ENCODE measurements around the gene AGBL1.

DNA sequence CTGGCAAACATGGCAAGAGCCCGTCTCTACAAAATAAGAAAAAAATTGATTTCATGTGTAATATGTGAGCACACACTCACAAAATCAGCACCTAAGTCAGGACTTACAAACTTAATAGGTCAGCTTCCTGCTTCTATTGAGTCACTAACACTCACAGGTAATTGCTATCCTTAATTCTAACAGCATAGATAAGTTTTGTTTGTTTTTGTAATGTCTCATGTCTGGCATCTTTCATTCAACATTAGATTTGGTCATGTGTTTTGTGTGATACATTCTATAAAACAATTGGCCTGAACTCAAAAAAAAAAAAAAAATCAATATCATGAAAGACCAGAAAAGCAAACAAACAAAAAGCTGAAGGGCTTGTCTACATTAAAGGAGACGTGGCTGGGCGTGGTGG is 564.7 kb downstream of the AGBL1 start:
- TF ChIP-seq, protein P1, sequence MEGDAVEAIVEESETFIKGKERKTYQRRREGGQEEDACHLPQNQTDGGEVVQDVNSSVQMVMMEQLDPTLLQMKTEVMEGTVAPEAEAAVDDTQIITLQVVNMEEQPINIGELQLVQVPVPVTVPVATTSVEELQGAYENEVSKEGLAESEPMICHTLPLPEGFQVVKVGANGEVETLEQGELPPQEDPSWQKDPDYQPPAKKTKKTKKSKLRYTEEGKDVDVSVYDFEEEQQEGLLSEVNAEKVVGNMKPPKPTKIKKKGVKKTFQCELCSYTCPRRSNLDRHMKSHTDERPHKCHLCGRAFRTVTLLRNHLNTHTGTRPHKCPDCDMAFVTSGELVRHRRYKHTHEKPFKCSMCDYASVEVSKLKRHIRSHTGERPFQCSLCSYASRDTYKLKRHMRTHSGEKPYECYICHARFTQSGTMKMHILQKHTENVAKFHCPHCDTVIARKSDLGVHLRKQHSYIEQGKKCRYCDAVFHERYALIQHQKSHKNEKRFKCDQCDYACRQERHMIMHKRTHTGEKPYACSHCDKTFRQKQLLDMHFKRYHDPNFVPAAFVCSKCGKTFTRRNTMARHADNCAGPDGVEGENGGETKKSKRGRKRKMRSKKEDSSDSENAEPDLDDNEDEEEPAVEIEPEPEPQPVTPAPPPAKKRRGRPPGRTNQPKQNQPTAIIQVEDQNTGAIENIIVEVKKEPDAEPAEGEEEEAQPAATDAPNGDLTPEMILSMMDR (conservative IDR thresholded peaks at IDR 0.05; ENCODE audit: low read depth in 2 of 2) = no peak
- TF ChIP-seq JUNB (IDR thresholded peaks at IDR 0.05; ENCODE audit: unreplicated experiment) (no peak), NANOG (IDR thresholded peaks at IDR 0.05; ENCODE audit: borderline replicate concordance) (no peak)

Measured in GM23338 (cell line).